CD4-positive, alpha-beta T cell treated with Interleukin-17A for 1 hour (primary cell): ENCODE measurements around the gene PLD2.
"Not testable (repeated sequence)": the region's sequence is repeated elsewhere in the genome, so short reads cannot be mapped to it uniquely, and the experiment has no call there.

Source experiments
- DNase-seq: peaks from one replicate; pipeline ENCODE4 v3.0.0-alpha.2; 2020

The PLD2 gene

GRCh38 chr17:4858068-4858881, 51.3 kb downstream of the PLD2 start:
- no peak for DNase-seq

- no peak for DNase-seq
Measured at GRCh38 chr17:4858882-4859260, 51.9 kb downstream of the PLD2 start.

- no peak for DNase-seq
Measured at GRCh38 chr17:4859816-4860625, 53.1 kb downstream of the PLD2 start.

GRCh38 chr17:4860651-4861050, 53.7 kb downstream of the PLD2 start:
- DNase-seq: no peak

GRCh38 chr17:4861052-4861451, 54.1 kb downstream of the PLD2 start:
- DNase-seq: no peak

- no peak for DNase-seq
Measured at GRCh38 chr17:4862720-4863119, 55.8 kb downstream of the PLD2 start.

- no peak for DNase-seq
Measured at GRCh38 chr17:4863321-4863720, 56.4 kb downstream of the PLD2 start.

GRCh38 chr17:4867535-4867934, 60.6 kb downstream of the PLD2 start:
- not testable (repeated sequence) for DNase-seq

GRCh38 chr17:4869058-4869998, 62.4 kb downstream of the PLD2 start:
- DNase-seq: not testable (repeated sequence)

- no peak for DNase-seq
Measured at GRCh38 chr17:4870855-4871254, 63.9 kb downstream of the PLD2 start.

GRCh38 chr17:4872786-4873185, 65.8 kb downstream of the PLD2 start:
- DNase-seq: no peak
